HUES6 (cell line): ENCODE results near the gene ST8SIA2.

Source experiments
- H3K27ac ChIP-seq: 2 replicates; pipeline ENCODE4 v1.7.0; 2013; ENCODE audit warnings: low read depth, mild to moderate bottlenecking, low read length, inconsistent platforms
- H3K27me3 ChIP-seq: 2 replicates; pipeline ENCODE4 v1.6.1; 2013; ENCODE audit warnings: low read length; ENCODE audit not compliant: control insufficient read depth, insufficient read depth
- H3K36me3 ChIP-seq: 2 replicates; pipeline ENCODE4 v1.6.1; 2013; ENCODE audit warnings: low read length; ENCODE audit not compliant: control insufficient read depth, insufficient read depth
- H3K4me1 ChIP-seq: 2 replicates; pipeline ENCODE4 v1.6.1; 2013; ENCODE audit warnings: low read length; ENCODE audit not compliant: control insufficient read depth, insufficient read depth
- H3K4me3 ChIP-seq: 2 replicates; pipeline ENCODE4 v1.5.1; 2013; ENCODE audit warnings: low read depth, low read length
- H3K9ac ChIP-seq: one replicate; pipeline ENCODE4 v1.6.1; 2013; ENCODE audit warnings: mild to moderate bottlenecking, low read length
- H3K9me3 ChIP-seq: 2 replicates; pipeline ENCODE4 v1.6.1; 2013; ENCODE audit warnings: low read depth, low read length; ENCODE audit not compliant: control insufficient read depth, insufficient read depth

Gene ST8SIA2

DNA sequence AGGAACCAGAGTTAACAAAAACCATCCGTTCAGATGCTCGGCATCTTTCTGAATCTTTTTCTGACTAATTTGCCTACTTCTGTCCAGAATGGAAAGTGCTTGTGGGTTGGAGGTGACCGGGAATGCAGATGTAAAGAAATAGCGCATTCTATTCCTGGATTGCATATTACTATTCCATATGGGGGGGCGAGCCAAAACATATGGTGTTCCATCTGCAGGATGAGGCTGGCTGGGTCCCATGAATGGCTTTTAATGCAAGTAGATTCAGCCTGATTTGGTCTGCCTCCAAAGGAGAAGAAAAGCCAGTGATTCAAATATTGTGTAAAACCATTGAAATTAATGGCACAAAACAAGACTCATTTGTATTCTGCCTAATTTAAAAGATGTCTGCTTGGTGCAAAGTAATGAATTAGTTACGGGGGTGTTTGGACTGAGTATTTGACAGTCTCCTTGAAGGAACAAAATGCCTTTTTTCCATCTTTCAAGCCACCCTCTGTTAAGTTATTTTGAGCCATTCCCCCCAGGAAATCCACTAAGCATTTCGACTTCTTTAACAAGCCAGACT is 99.0 kb downstream of the ST8SIA2 start:
- no peak overlapping the region for H3K27ac ChIP-seq

GRCh38 chr15:92494806-92495336 is 101.2 kb downstream of the ST8SIA2 start:
- Histone ChIP-seq H3K27ac (no peak overlapping the region), H3K27me3 (peaks cover 15% of the 10 kb centered on the region; the same call in 1 of the 2 replicates), H3K9ac (no peak overlapping the region)

More for the DNA sequence above, 99.0 kb downstream of the ST8SIA2 start:
- Histone ChIP-seq H3K9me3 (0 out of 2 replicates have a peak, but pooled peaks cover 6% of the 10 kb centered on the region), H3K9ac (no peak overlapping the region), H3K27me3 (peaks cover 15% of the 10 kb centered on the region; the same call in 1 of the 2 replicates), H3K4me3 (no peak overlapping the region), H3K36me3 (no peaks in the 10 kb centered on the region), H3K4me1 (no peaks in the 10 kb centered on the region; the same call in 1 of the 2 replicates)

GRCh38 chr15:92495446-92495845 is 101.8 kb downstream of the ST8SIA2 start:
- H3K36me3 ChIP-seq = no peaks in the 10 kb centered on the region
- H3K27ac ChIP-seq = no peak overlapping the region
- 0 out of 2 replicates have a peak, but pooled peaks cover 4% of the 10 kb centered on the region for H3K9me3 ChIP-seq
- H3K27me3 ChIP-seq = peaks cover 15% of the 10 kb centered on the region; the same call in 1 of the 2 replicates
- peaks cover 9% of the 10 kb centered on the region; the same call in 1 of the 2 replicates for H3K4me1 ChIP-seq
- H3K4me3 ChIP-seq = no peak overlapping the region
- H3K9ac ChIP-seq = no peak overlapping the region

More at GRCh38 chr15:92494806-92495336, 101.2 kb downstream of the ST8SIA2 start:
- Histone ChIP-seq H3K36me3 (no peaks in the 10 kb centered on the region), H3K4me3 (no peak overlapping the region), H3K4me1 (peaks cover 4% of the 10 kb centered on the region; the same call in 1 of the 2 replicates), H3K9me3 (0 out of 2 replicates have a peak, but pooled peaks cover 6% of the 10 kb centered on the region)

GRCh38 chr15:92499731-92500530 is 106.2 kb downstream of the ST8SIA2 start:
- Histone ChIP-seq H3K9ac (no peak overlapping the region), H3K4me1 (peaks cover 18% of the 10 kb centered on the region; the same call in 1 of the 2 replicates), H3K9me3 (no peaks in the 10 kb centered on the region), H3K27me3 (peaks cover 11% of the 10 kb centered on the region; the same call in 1 of the 2 replicates), H3K36me3 (no peaks in the 10 kb centered on the region), H3K4me3 (no peak overlapping the region), H3K27ac (no peak overlapping the region)

GRCh38 chr15:92502336-92502735 is 108.7 kb downstream of the ST8SIA2 start:
- no peak overlapping the region for H3K4me3 ChIP-seq
- peaks cover 18% of the 10 kb centered on the region; the same call in 1 of the 2 replicates for H3K4me1 ChIP-seq
- peaks cover 9% of the 10 kb centered on the region for H3K9me3 ChIP-seq
- H3K27ac ChIP-seq = no peak overlapping the region
- no peaks in the 10 kb centered on the region for H3K36me3 ChIP-seq
- H3K27me3 ChIP-seq = no peaks in the 10 kb centered on the region; the same call in 1 of the 2 replicates
- H3K9ac ChIP-seq = no peak overlapping the region

GRCh38 chr15:92502930-92503857 is 109.5 kb downstream of the ST8SIA2 start:
- Histone ChIP-seq H3K9ac (no peak overlapping the region), H3K9me3 (peaks cover 16% of the 10 kb centered on the region), H3K4me1 (peaks cover 18% of the 10 kb centered on the region; the same call in 1 of the 2 replicates), H3K36me3 (no peaks in the 10 kb centered on the region), H3K4me3 (no peak overlapping the region), H3K27ac (no peak overlapping the region), H3K27me3 (no peaks in the 10 kb centered on the region; the same call in 1 of the 2 replicates)

GRCh38 chr15:92503889-92504288 is 110.2 kb downstream of the ST8SIA2 start:
- Histone ChIP-seq H3K27ac (no peak overlapping the region), H3K9me3 (peaks cover 19% of the 10 kb centered on the region), H3K9ac (no peak overlapping the region), H3K4me3 (no peak overlapping the region), H3K27me3 (no peaks in the 10 kb centered on the region; the same call in 1 of the 2 replicates), H3K36me3 (no peaks in the 10 kb centered on the region), H3K4me1 (peaks cover 18% of the 10 kb centered on the region; the same call in 1 of the 2 replicates)

DNA sequence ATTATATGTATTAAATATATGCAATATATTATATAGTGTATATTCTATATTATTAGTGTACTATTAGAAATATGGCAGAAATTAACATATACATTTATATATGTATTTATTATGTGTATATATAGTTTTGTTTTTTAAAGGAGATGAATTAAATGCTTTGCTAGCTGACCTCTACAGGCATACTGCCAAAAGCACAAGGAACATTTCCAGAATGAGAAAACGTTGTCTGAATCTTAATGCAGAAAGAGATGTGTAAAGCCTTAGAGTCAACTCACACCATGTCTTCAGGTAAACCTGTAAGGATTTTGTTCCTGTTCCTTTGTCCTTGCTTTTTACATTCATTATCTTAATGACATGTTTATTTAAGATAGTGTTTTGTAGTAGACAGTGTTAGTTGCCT is 111.9 kb downstream of the ST8SIA2 start:
- Histone ChIP-seq H3K9me3 (peaks cover 21% of the 10 kb centered on the region), H3K27ac (no peak overlapping the region), H3K27me3 (no peaks in the 10 kb centered on the region), H3K36me3 (no peaks in the 10 kb centered on the region), H3K9ac (no peak overlapping the region), H3K4me1 (peaks cover 16% of the 10 kb centered on the region), H3K4me3 (no peak overlapping the region)

- H3K4me3 ChIP-seq = no peak overlapping the region
- H3K27me3 ChIP-seq = no peaks in the 10 kb centered on the region
- H3K36me3 ChIP-seq = no peaks in the 10 kb centered on the region
- no peak overlapping the region for H3K9ac ChIP-seq
- peaks cover 21% of the 10 kb centered on the region for H3K4me1 ChIP-seq
- H3K27ac ChIP-seq = no peak overlapping the region
- H3K9me3 ChIP-seq = peaks cover 29% of the 10 kb centered on the region
These were observed 112.8 kb downstream of the ST8SIA2 start for GRCh38 chr15:92506506-92506905.

DNA sequence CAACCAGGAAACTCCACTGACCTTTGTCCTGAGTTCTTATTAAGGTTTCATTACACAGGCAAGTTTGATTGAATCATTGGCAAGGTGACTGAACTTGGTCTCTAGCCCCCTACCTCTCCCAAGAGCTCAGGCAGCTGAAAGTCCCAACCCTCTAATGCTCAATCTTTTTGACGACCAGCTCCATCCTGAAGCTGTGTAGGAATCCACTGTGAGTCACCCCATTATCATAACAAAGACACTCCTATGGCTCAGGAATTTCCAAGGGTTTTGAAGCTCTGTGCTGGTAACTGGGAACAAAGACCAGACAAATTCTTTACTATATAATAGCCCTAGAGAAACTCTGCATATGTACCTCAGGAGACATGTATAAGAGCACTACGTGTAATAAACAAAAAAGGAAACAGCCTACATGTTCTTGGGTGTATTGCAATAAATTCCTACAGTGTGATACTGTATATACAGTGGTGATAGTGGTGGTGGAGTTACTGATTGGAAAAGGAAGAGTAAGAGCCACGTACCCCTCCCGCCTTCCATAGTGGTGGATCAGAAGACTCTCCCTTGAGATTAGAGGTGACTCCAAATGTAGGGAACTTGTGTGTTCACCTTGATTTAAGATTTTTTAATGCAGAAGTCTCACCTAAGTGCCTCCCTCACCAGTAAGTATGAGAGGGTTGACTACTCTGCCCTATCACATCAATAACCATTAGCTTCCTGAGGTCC is 116.6 kb downstream of the ST8SIA2 start:
- Histone ChIP-seq H3K9ac (peak overlapping the region; percentile 97), H3K4me3 (peak overlapping the region; percentile 47; the same call in 1 of the 2 replicates), H3K27ac (peak overlapping the region; percentile 96)

More for the DNA sequence above, 116.6 kb downstream of the ST8SIA2 start:
- peaks cover 15% of the 10 kb centered on the region for H3K4me1 ChIP-seq
- H3K9me3 ChIP-seq = peaks cover 35% of the 10 kb centered on the region
- H3K27me3 ChIP-seq = no peaks in the 10 kb centered on the region
- peaks cover 16% of the 10 kb centered on the region; the same call in 1 of the 2 replicates for H3K36me3 ChIP-seq
